Neural progenitor cell (in vitro differentiated cells): ENCODE measurements around the gene NCF4.

Experiments
- EZH2 ChIP-seq: fragments of 200-600 bp; sonication (generic); IDR thresholded peaks from 2 replicates; pipeline ENCODE4 v1.6.1; 2017; ENCODE audit warnings: antibody characterized with exemption, mild to moderate bottlenecking, moderate library complexity
- EZH2phosphoT487 ChIP-seq: fragments of 200-600 bp; sonication (generic); IDR thresholded peaks from 2 replicates; pipeline ENCODE4 v1.6.1; 2017; ENCODE audit warnings: antibody characterized with exemption
- TF ChIP-seq, protein P1 (sequence below): fragments of 200-600 bp; sonication (generic); IDR thresholded peaks from 2 replicates; pipeline ENCODE4 v1.5.1; 2017; ENCODE audit warnings: antibody characterized with exemption, mild to moderate bottlenecking

DNA sequence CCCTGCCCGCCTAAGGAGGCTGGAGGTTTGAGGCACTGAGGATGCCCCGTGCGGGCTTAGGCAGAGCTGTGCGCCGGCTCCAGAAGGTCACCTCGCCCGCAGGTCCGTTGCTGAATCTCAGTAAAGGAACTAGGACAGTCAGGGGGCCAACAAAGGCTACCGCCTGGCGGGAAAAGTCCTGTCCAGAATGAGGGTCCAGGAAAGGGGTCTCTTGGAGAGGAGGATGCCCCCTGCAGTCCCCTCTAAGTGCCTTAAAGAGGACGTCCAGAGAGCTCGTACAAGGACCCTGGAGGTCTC, 44.5 kb upstream of the NCF4 start:
- TF ChIP-seq, protein P1, sequence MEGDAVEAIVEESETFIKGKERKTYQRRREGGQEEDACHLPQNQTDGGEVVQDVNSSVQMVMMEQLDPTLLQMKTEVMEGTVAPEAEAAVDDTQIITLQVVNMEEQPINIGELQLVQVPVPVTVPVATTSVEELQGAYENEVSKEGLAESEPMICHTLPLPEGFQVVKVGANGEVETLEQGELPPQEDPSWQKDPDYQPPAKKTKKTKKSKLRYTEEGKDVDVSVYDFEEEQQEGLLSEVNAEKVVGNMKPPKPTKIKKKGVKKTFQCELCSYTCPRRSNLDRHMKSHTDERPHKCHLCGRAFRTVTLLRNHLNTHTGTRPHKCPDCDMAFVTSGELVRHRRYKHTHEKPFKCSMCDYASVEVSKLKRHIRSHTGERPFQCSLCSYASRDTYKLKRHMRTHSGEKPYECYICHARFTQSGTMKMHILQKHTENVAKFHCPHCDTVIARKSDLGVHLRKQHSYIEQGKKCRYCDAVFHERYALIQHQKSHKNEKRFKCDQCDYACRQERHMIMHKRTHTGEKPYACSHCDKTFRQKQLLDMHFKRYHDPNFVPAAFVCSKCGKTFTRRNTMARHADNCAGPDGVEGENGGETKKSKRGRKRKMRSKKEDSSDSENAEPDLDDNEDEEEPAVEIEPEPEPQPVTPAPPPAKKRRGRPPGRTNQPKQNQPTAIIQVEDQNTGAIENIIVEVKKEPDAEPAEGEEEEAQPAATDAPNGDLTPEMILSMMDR, result no peak
- TF ChIP-seq EZH2phosphoT487, result peak; percentile 14
- TF ChIP-seq EZH2, result no peak
